DND-41 (cell line): ENCODE data around the gene HIPK1.

Experiments
- CTCF ChIP-seq: IDR thresholded peaks from 2 replicates; pipeline ENCODE4 v1.5.1; 2012; ENCODE audit warnings: borderline replicate concordance, low read length, moderate library complexity, mild to moderate bottlenecking; ENCODE audit not compliant: poor library complexity, severe bottlenecking; ENCODE audit errors: extremely low read depth
- EZH2 ChIP-seq: IDR thresholded peaks from 3 replicates; pipeline ENCODE4 v1.6.1; 2012; ENCODE audit warnings: borderline replicate concordance, low read depth, mild to moderate bottlenecking, moderate library complexity, low read length, inconsistent platforms; ENCODE audit not compliant: severe bottlenecking

GRCh38 chr1:113922957-113923356 is 6.2 kb upstream of the HIPK1 start:
- TF ChIP-seq CTCF (no peak), EZH2 (no peak)
